HepG2 (cell line): Measurements from ENCODE around the gene TTC17. TPM values are rescaled to one million over a fixed set of nuclear protein-coding genes. Genes with fewer than 3 reads are reported as not detected.

Source experiments
- ATF1 ChIP-seq: IDR thresholded peaks from 2 replicates; pipeline ENCODE4 v1.6.1; 2016; ENCODE audit warnings: mild to moderate bottlenecking, control low read depth
- ATF2 ChIP-seq: sonication (generic); formaldehyde crosslinking; IDR thresholded peaks from 2 replicates; pipeline ENCODE4 v1.4.0; 2020; ENCODE audit warnings: missing genetic modification reagents
- GMEB2 ChIP-seq: IDR thresholded peaks from 2 replicates; pipeline ENCODE4 v1.6.1; 2016; ENCODE audit warnings: missing biosample characterization, missing genetic modification reagents, low read depth
- GRHL1 ChIP-seq: sonication (generic); formaldehyde crosslinking; conservative IDR thresholded peaks from 2 replicates; pipeline ENCODE4 v1.8.0; 2022; ENCODE audit warnings: missing genetic modification reagents
- IRF9 ChIP-seq: sonication (generic); formaldehyde crosslinking; IDR thresholded peaks from 2 replicates; pipeline ENCODE4 v1.8.0; 2022; ENCODE audit warnings: missing genetic modification reagents, mild to moderate bottlenecking, borderline replicate concordance
- KDM6A ChIP-seq: IDR thresholded peaks from 2 replicates; pipeline ENCODE4 v1.6.1; 2016; ENCODE audit warnings: low read depth
- NFKB2 ChIP-seq: sonication (generic); formaldehyde crosslinking; IDR thresholded peaks from 2 replicates; pipeline ENCODE4 v1.4.0; 2020; ENCODE audit warnings: missing genetic modification reagents, borderline replicate concordance
- ZBTB21 ChIP-seq: sonication (generic); formaldehyde crosslinking; IDR thresholded peaks from 2 replicates; pipeline ENCODE4 v1.4.0; 2020; ENCODE audit warnings: missing genetic modification reagents
- ZNF232 ChIP-seq: sonication (generic); formaldehyde crosslinking; IDR thresholded peaks from 2 replicates; pipeline ENCODE4 v1.4.0; 2020; ENCODE audit warnings: missing genetic modification reagents, borderline replicate concordance
- ZNF235 ChIP-seq: sonication (generic); formaldehyde crosslinking; IDR thresholded peaks from 2 replicates; pipeline ENCODE4 v1.8.1; 2023; ENCODE audit warnings: mild to moderate bottlenecking, missing genetic modification reagents, borderline replicate concordance
- ZNF256 ChIP-seq: sonication (generic); formaldehyde crosslinking; conservative IDR thresholded peaks from 2 replicates; pipeline ENCODE4 v1.4.0; 2020; ENCODE audit warnings: missing genetic modification reagents
- ZNF598 ChIP-seq: sonication (generic); formaldehyde crosslinking; IDR thresholded peaks from 2 replicates; pipeline ENCODE4 v1.5.1; 2020; ENCODE audit warnings: mild to moderate bottlenecking, missing genetic modification reagents, borderline replicate concordance
- ZNF605 ChIP-seq: sonication (generic); formaldehyde crosslinking; IDR thresholded peaks from 2 replicates; pipeline ENCODE4 v1.8.0; 2022; ENCODE audit warnings: mild to moderate bottlenecking, missing genetic modification reagents
- ZNF616 ChIP-seq: sonication (generic); formaldehyde crosslinking; IDR thresholded peaks from 2 replicates; pipeline ENCODE4 v1.5.0; 2020; ENCODE audit warnings: low read depth, mild to moderate bottlenecking, missing genetic modification reagents
- ZNF720 ChIP-seq: sonication (generic); formaldehyde crosslinking; IDR thresholded peaks from 2 replicates; pipeline ENCODE4 v1.4.0; 2020; ENCODE audit warnings: missing genetic modification reagents
- ZNF768 ChIP-seq: sonication (generic); formaldehyde crosslinking; IDR thresholded peaks from 2 replicates; pipeline ENCODE4 v1.4.0; 2020; ENCODE audit warnings: missing genetic modification reagents
- ZNF891 ChIP-seq: sonication (generic); formaldehyde crosslinking; IDR thresholded peaks from 2 replicates; pipeline ENCODE4 v1.5.0; 2020; ENCODE audit warnings: mild to moderate bottlenecking, missing genetic modification reagents
- ZSCAN21 ChIP-seq: sonication (generic); formaldehyde crosslinking; IDR thresholded peaks from 2 replicates; pipeline ENCODE4 v1.8.0; 2022; ENCODE audit warnings: mild to moderate bottlenecking, missing genetic modification reagents, moderate library complexity, borderline replicate concordance
- polyA plus RNA-seq, 8 experiments: library from polyadenylated mRNA; depleted of rRNA in 3 of 8; stranded (reverse) in 7 of 8; unstranded in 1 of 8; fragments of >200 nt; fragmentation: Illumina TruSeq in 4 of 8; extraction: Trizol in 4 of 8; gene quantifications; 2 replicates each; pipeline versions ENCODE4 v1.2.1 to v1.2.3, GENCODE V29; 2011 to 2016; ENCODE audit warnings: low read depth in 4 of 8, missing spikeins in 1 of 8, mixed read lengths in 1 of 8; ENCODE audit not compliant: insufficient read depth in 1 of 8
- total RNA-seq, 5 experiments: library from RNA; depleted of rRNA; stranded (reverse); fragments of >200 nt; fragmentation: Illumina TruSeq; extraction: Trizol; gene quantifications; 2 replicates each; pipeline ENCODE4 v1.2.3, GENCODE V29; 2016; ENCODE audit warnings: low read depth in 1 of 5
- TF ChIP-seq, protein P1 (sequence below): sonication (generic); formaldehyde crosslinking; IDR thresholded peaks from 2 replicates; pipeline ENCODE4 v1.4.0; 2020; ENCODE audit warnings: mild to moderate bottlenecking, missing genetic modification reagents, borderline replicate concordance

The TTC17 gene
- total and polyA plus RNA-seq, 2 of the 13 experiments (the other 11 are each of a cell fraction or from before 2014, with no cell fraction given): 55.9 to 99.7 TPM

DNA sequence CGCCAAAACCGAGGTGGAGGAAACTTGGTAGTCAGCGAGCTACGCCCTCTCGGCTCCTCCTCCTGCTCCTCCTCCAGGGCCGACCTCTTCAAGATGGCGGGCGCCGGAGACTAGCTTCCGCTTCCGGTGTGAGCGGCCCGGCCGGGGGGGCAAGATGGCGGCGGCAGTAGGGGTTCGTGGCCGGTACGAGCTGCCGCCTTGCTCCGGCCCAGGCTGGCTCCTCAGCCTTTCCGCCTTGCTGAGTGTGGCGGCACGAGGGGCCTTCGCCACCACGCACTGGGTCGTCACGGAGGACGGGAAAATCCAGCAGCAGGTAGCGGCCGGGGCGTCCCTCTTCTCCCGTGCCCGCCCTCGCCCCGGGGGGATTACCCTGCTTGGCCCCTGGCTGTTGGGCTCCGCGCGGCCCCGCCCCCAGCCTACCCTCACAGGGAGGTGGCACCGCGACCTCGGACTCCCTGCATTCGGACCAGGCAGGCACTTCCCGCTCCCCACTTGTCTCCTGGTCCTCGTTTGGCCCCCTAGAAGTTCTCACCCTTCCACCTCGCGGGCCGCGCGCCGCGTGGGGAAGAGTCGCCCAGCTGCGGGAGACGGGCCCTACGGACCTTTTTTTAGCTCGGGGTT, at the start of gene TTC17 (continued):
- TF ChIP-seq IRF9 (CRISPR knock-in tag) (peak; percentile 94; the same call in 1 of the 2 replicates), GRHL1 (CRISPR knock-in tag) (no peak), ZNF891 (peak; percentile 82), KDM6A (no peak), ZSCAN21 (CRISPR knock-in tag) (peak; percentile 94), ZNF232 (CRISPR knock-in tag) (no peak), GMEB2 (CRISPR knock-in tag) (no peak), ZNF235 (CRISPR knock-in tag) (peak; percentile 52; the same call in 1 of the 2 replicates), ZNF256 (peak; percentile 87; the same call in 1 of the 2 replicates), ZNF605 (CRISPR knock-in tag) (no peak; the same call in none of the 2 replicates), ATF1 (CRISPR knock-in tag) (no peak), ATF2 (CRISPR knock-in tag) (peak; percentile 47), ZNF768 (CRISPR knock-in tag) (peak; percentile 56; the same call in 1 of the 2 replicates), ZBTB21 (CRISPR knock-in tag) (no peak), ZNF616 (CRISPR knock-in tag) (no peak), ZNF720 (CRISPR knock-in tag) (no peak), NFKB2 (CRISPR knock-in tag) (peak; percentile 70; the same call in 1 of the 2 replicates), ZNF598 (CRISPR knock-in tag) (no peak)
- TF ChIP-seq, protein P1, sequence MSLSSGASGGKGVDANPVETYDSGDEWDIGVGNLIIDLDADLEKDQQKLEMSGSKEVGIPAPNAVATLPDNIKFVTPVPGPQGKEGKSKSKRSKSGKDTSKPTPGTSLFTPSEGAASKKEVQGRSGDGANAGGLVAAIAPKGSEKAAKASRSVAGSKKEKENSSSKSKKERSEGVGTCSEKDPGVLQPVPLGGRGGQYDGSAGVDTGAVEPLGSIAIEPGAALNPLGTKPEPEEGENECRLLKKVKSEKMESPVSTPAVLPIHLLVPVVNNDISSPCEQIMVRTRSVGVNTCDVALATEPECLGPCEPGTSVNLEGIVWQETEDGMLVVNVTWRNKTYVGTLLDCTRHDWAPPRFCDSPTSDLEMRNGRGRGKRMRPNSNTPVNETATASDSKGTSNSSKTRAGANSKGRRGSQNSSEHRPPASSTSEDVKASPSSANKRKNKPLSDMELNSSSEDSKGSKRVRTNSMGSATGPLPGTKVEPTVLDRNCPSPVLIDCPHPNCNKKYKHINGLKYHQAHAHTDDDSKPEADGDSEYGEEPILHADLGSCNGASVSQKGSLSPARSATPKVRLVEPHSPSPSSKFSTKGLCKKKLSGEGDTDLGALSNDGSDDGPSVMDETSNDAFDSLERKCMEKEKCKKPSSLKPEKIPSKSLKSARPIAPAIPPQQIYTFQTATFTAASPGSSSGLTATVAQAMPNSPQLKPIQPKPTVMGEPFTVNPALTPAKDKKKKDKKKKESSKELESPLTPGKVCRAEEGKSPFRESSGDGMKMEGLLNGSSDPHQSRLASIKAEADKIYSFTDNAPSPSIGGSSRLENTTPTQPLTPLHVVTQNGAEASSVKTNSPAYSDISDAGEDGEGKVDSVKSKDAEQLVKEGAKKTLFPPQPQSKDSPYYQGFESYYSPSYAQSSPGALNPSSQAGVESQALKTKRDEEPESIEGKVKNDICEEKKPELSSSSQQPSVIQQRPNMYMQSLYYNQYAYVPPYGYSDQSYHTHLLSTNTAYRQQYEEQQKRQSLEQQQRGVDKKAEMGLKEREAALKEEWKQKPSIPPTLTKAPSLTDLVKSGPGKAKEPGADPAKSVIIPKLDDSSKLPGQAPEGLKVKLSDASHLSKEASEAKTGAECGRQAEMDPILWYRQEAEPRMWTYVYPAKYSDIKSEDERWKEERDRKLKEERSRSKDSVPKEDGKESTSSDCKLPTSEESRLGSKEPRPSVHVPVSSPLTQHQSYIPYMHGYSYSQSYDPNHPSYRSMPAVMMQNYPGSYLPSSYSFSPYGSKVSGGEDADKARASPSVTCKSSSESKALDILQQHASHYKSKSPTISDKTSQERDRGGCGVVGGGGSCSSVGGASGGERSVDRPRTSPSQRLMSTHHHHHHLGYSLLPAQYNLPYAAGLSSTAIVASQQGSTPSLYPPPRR (CRISPR knock-in tag): peak; percentile 43; the same call in 1 of the 2 replicates
